Neural progenitor cell (in vitro differentiated cells): ENCODE measurements around the gene GABBR2.

Experiments
- EZH2phosphoT487 ChIP-seq: fragments of 200-600 bp; sonication (generic); IDR thresholded peaks from 2 replicates; pipeline ENCODE4 v1.6.1; 2017; ENCODE audit warnings: antibody characterized with exemption
- TF ChIP-seq, protein P1 (sequence below): fragments of 200-600 bp; sonication (generic); IDR thresholded peaks from 2 replicates; pipeline ENCODE4 v1.5.1; 2017; ENCODE audit warnings: antibody characterized with exemption, mild to moderate bottlenecking

DNA sequence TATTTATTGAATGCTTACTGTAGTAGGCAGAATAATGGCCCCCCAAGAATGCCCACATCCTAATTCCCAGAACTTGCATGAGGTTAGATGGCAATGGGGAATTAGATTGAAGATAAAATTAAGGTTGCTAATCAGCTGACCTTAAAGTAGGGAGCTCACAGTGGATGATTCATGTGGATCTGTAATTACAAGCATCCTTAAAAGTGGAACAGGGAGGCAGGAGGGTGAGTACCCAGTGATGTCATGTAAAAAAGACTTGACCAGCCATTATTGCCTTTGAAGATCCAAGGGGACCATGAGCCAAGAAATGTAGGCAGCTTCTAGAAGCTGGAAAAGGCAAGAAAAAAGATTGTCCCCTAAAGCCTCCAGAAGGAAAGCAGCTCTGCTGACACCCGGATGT lies 71.4 kb downstream of the GABBR2 start:
- TF ChIP-seq, protein P1, sequence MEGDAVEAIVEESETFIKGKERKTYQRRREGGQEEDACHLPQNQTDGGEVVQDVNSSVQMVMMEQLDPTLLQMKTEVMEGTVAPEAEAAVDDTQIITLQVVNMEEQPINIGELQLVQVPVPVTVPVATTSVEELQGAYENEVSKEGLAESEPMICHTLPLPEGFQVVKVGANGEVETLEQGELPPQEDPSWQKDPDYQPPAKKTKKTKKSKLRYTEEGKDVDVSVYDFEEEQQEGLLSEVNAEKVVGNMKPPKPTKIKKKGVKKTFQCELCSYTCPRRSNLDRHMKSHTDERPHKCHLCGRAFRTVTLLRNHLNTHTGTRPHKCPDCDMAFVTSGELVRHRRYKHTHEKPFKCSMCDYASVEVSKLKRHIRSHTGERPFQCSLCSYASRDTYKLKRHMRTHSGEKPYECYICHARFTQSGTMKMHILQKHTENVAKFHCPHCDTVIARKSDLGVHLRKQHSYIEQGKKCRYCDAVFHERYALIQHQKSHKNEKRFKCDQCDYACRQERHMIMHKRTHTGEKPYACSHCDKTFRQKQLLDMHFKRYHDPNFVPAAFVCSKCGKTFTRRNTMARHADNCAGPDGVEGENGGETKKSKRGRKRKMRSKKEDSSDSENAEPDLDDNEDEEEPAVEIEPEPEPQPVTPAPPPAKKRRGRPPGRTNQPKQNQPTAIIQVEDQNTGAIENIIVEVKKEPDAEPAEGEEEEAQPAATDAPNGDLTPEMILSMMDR, result no peak
- no peak for TF ChIP-seq EZH2phosphoT487
